H1 (cell line): ENCODE measurements around the gene IL1RL1. TPM values are rescaled to one million over a fixed set of nuclear protein-coding genes. Genes with fewer than 3 reads are reported as not detected.

ENCODE experiments used
- CTCF ChIA-PET: fragments of 300-600 bp; sonication (Branson Sonifier 250); formaldehyde crosslinking; loops from one replicate; lab custom pipeline; 2021; ENCODE audit not compliant: partially characterized antibody; lab: Charles Lee
- POLR2A ChIA-PET: fragments of 300-600 bp; sonication (Branson Sonifier 250); formaldehyde crosslinking; loops from one replicate; lab custom pipeline; 2021; ENCODE audit warnings: inconsistent platforms; ENCODE audit not compliant: partially characterized antibody; lab: Charles Lee
- DNase-seq, 2 experiments: peaks; one replicate each; pipeline versions ENCODE4 v3.0.0 to v3.0.0-alpha.2; 2010 to 2022; ENCODE audit warnings: low spot score in 2 of 2, low read depth in 1 of 2, mixed read lengths in 1 of 2
- FAIRE-seq: peaks from 2 replicates; lab custom pipeline; 2011; peaks lifted over from hg19 to GRCh38; lab: Jason Lieb, UNC
- H2AFZ ChIP-seq: 2 replicates; pipeline ENCODE4 v1.8.1; 2012; ENCODE audit warnings: low read length, inconsistent platforms
- H2AK5ac ChIP-seq: 2 replicates; pipeline ENCODE4 v1.6.1; 2013; ENCODE audit warnings: low read depth, low read length
- H2BK120ac ChIP-seq: replicated peaks from 2 replicates; pipeline ENCODE3; 2013; ENCODE audit warnings: low read depth, low read length, inconsistent platforms
- H2BK12ac ChIP-seq: 2 replicates; pipeline ENCODE4 v1.6.1; 2013; ENCODE audit warnings: low read depth, low read length
- H2BK15ac ChIP-seq: 2 replicates; pipeline ENCODE4 v1.6.1; 2013; ENCODE audit warnings: low read length
- H2BK20ac ChIP-seq: 2 replicates; pipeline ENCODE4 v1.6.1; 2013; ENCODE audit warnings: low read length
- H2BK5ac ChIP-seq: 2 replicates; pipeline ENCODE4 v1.6.1; 2013; ENCODE audit warnings: low read depth, low read length
- H3K14ac ChIP-seq: 2 replicates; pipeline ENCODE4 v1.6.1; 2013; ENCODE audit warnings: inconsistent platforms; ENCODE audit not compliant: insufficient read length
- H3K18ac ChIP-seq: 2 replicates; pipeline ENCODE4 v1.6.1; 2013; ENCODE audit warnings: low read length; ENCODE audit errors: extremely low read depth
- H3K23ac ChIP-seq: 2 replicates; pipeline ENCODE4 v1.6.1; 2013; ENCODE audit warnings: inconsistent platforms; ENCODE audit not compliant: insufficient read length
- H3K23me2 ChIP-seq: 2 replicates; pipeline ENCODE4 v1.6.1; 2013; ENCODE audit warnings: low read depth, low read length
- H3K27ac ChIP-seq: 2 replicates; pipeline ENCODE4 v1.6.1; 2011; ENCODE audit warnings: low read depth, low read length, inconsistent platforms
- H3K27me3 ChIP-seq, 4 experiments: replicated peaks in 1 of 4; 1 replicate in 1 of 4; 2 replicates in 3 of 4; pipeline versions ENCODE4 v1.6.1 to v1.8.1; 2011 to 2013; ENCODE audit warnings: low read length in 3 of 4, mild to moderate bottlenecking in 3 of 4, inconsistent platforms in 2 of 4, mixed read lengths in 2 of 4, moderate library complexity in 1 of 4; ENCODE audit not compliant: control insufficient read depth in 3 of 4, insufficient read depth in 3 of 4; ENCODE audit errors: extremely low read depth in 1 of 4
- H3K36me3 ChIP-seq, 4 experiments: 2 replicates each; pipeline versions ENCODE4 v1.6.1 to v1.8.1; 2011 to 2013; ENCODE audit warnings: mild to moderate bottlenecking in 4 of 4, low read length in 3 of 4, moderate library complexity in 2 of 4, control low read depth in 1 of 4, inconsistent platforms in 1 of 4; ENCODE audit not compliant: insufficient read depth in 4 of 4, control insufficient read depth in 2 of 4
- H3K4ac ChIP-seq: replicated peaks from 2 replicates; pipeline ENCODE3; 2013; ENCODE audit warnings: low read length, low read depth, mixed read lengths, inconsistent platforms; ENCODE audit not compliant: insufficient read length
- H3K4me1 ChIP-seq, 4 experiments: replicated peaks in 1 of 4; 1 replicate in 1 of 4; 2 replicates in 3 of 4; pipeline versions ENCODE4 v1.6.1 to v1.8.1; 2011 to 2013; ENCODE audit warnings: low read length in 3 of 4, inconsistent platforms in 2 of 4, mixed read lengths in 1 of 4; ENCODE audit not compliant: insufficient read depth in 4 of 4, control insufficient read depth in 3 of 4
- H3K4me2 ChIP-seq, 2 experiments: 2 replicates each; pipeline versions ENCODE4 v1.6.1 to v1.8.1; 2011 to 2013; ENCODE audit warnings: low read depth in 2 of 2, low read length in 2 of 2, control low read depth in 1 of 2, inconsistent platforms in 1 of 2, mild to moderate bottlenecking in 1 of 2; ENCODE audit not compliant: insufficient read depth in 1 of 2
- H3K4me3 ChIP-seq, 4 experiments: fragments of 200-600, 300-600 bp in 1 of 4; sonication (generic), shearing (Covaris generic), sonication (Bioruptor Twin) in 1 of 4; 2 replicates each; pipeline versions ENCODE4 v1.5.1 to v1.8.1; 2011 to 2016; ENCODE audit warnings: low read length in 4 of 4, low read depth in 3 of 4, control low read depth in 2 of 4, inconsistent platforms in 2 of 4, mild to moderate bottlenecking in 2 of 4, mixed read lengths in 1 of 4, moderate library complexity in 1 of 4; ENCODE audit not compliant: insufficient read depth in 2 of 4; ENCODE audit errors: extremely low read depth in 1 of 4
- H3K56ac ChIP-seq: replicated peaks from 2 replicates; pipeline ENCODE3; 2013; ENCODE audit warnings: low read depth, mild to moderate bottlenecking, mixed read lengths, low read length, inconsistent platforms; ENCODE audit not compliant: insufficient read length
- H3K79me1 ChIP-seq: 2 replicates; pipeline ENCODE4 v1.6.1; 2013; ENCODE audit warnings: low read depth, low read length, control low read depth
- H3K79me2 ChIP-seq, 2 experiments: 2 replicates each; pipeline versions ENCODE4 v1.6.1 to v1.8.1; 2012 to 2013; ENCODE audit warnings: low read length in 2 of 2, mild to moderate bottlenecking in 2 of 2, inconsistent platforms in 1 of 2; ENCODE audit not compliant: insufficient read depth in 2 of 2, control insufficient read depth in 1 of 2
- H3K9ac ChIP-seq, 4 experiments: replicated peaks in 1 of 4; 1 replicate in 1 of 4; 2 replicates in 3 of 4; pipeline versions ENCODE4 v1.6.1 to v1.8.1; 2011 to 2013; ENCODE audit warnings: low read depth in 3 of 4, low read length in 3 of 4, control low read depth in 2 of 4, mild to moderate bottlenecking in 2 of 4, moderate library complexity in 2 of 4, inconsistent platforms in 1 of 4; ENCODE audit errors: extremely low read depth in 1 of 4
- H3K9me3 ChIP-seq, 2 experiments: 2 replicates each; pipeline versions ENCODE4 v1.6.1 to v1.8.1; 2012 to 2013; ENCODE audit warnings: mild to moderate bottlenecking in 2 of 2, moderate library complexity in 2 of 2, control low read depth in 1 of 2, inconsistent platforms in 1 of 2, low read depth in 1 of 2, low read length in 1 of 2, mixed read lengths in 1 of 2; ENCODE audit not compliant: insufficient read depth in 2 of 2
- H4K20me1 ChIP-seq, 2 experiments: replicated peaks in 1 of 2; 2 replicates each; pipeline versions ENCODE3 to v1.8.1; 2011 to 2013; ENCODE audit warnings: inconsistent platforms in 2 of 2, low read length in 2 of 2, mild to moderate bottlenecking in 1 of 2; ENCODE audit not compliant: insufficient read depth in 2 of 2, control insufficient read depth in 1 of 2
- H4K5ac ChIP-seq: 2 replicates; pipeline ENCODE4 v1.6.1; 2013; ENCODE audit warnings: low read length, low read depth, mixed read lengths, inconsistent platforms; ENCODE audit not compliant: insufficient read length
- H4K8ac ChIP-seq: 2 replicates; pipeline ENCODE4 v1.8.0; 2013; ENCODE audit warnings: mild to moderate bottlenecking, moderate library complexity, low read length, inconsistent platforms; ENCODE audit not compliant: insufficient read depth; ENCODE audit errors: extremely low read depth
- H4K91ac ChIP-seq: replicated peaks from 2 replicates; pipeline ENCODE3; 2013; ENCODE audit warnings: low read length, mixed read lengths, inconsistent platforms; ENCODE audit not compliant: insufficient read length
- CHD1 ChIP-seq: IDR thresholded peaks from 2 replicates; pipeline ENCODE4 v1.6.1; 2012; ENCODE audit warnings: low read depth, low read length, improper control_type of control experiment
- CREB1 ChIP-seq: IDR thresholded peaks from 2 replicates; pipeline ENCODE4 v1.6.1; 2012; ENCODE audit warnings: inconsistent platforms
- CTBP2 ChIP-seq: IDR thresholded peaks from 2 replicates; pipeline ENCODE4 v1.7.0; 2011; ENCODE audit warnings: borderline replicate concordance, mild to moderate bottlenecking, moderate library complexity, mixed read lengths, low read length; ENCODE audit not compliant: insufficient read depth, insufficient read length
- CTCF ChIP-seq, 3 experiments: IDR thresholded peaks; 1 replicate in 2 of 3; 2 replicates in 1 of 3; pipeline versions ENCODE4 v1.5.1 to v1.6.1; 2011; ENCODE audit warnings: low read length in 3 of 3, mild to moderate bottlenecking in 3 of 3, inconsistent platforms in 2 of 3, low read depth in 1 of 3, moderate library complexity in 1 of 3; ENCODE audit not compliant: insufficient read depth in 1 of 3; ENCODE audit errors: control extremely low read depth in 1 of 3
- E2F6 ChIP-seq: IDR thresholded peaks from 2 replicates; pipeline ENCODE4 v1.6.1; 2012; ENCODE audit warnings: inconsistent platforms
- GTF2F1 ChIP-seq: IDR thresholded peaks from 2 replicates; pipeline ENCODE4 v1.6.1; 2012; ENCODE audit warnings: low read depth, low read length, improper control_type of control experiment, borderline replicate concordance
- RNF2 ChIP-seq: fragments of 200-900, 300-1000 bp; sonication (generic); IDR thresholded peaks from 2 replicates; pipeline ENCODE4 v1.7.1; 2016; ENCODE audit warnings: borderline replicate concordance, low read depth, mild to moderate bottlenecking, antibody characterized with exemption, low read length; ENCODE audit not compliant: poor library complexity, severe bottlenecking; ENCODE audit errors: missing control alignments
- RXRA ChIP-seq: IDR thresholded peaks from 2 replicates; pipeline ENCODE4 v1.6.1; 2011; ENCODE audit warnings: low read depth, mild to moderate bottlenecking, low read length, moderate library complexity; ENCODE audit not compliant: insufficient read depth
- SP1 ChIP-seq: IDR thresholded peaks from 2 replicates; pipeline ENCODE4 v1.6.1; 2011; ENCODE audit warnings: low read depth, low read length
- SP2 ChIP-seq: IDR thresholded peaks from 2 replicates; pipeline ENCODE4 v1.6.1; 2012; ENCODE audit warnings: mild to moderate bottlenecking, low read length, inconsistent platforms
- SRF ChIP-seq: IDR thresholded peaks from 2 replicates; pipeline ENCODE4 v1.6.1; 2011; ENCODE audit warnings: mild to moderate bottlenecking, low read depth, low read length, moderate library complexity
- WGBS, 2 experiments: shearing (Covaris generic) in 1 of 2; methylation state at CpG; one replicate each; pipeline versions ENCODE4 v1.1.6 to v1.1.7; 2013 to 2015; ENCODE audit warnings: low lambda C conversion rate in 2 of 2, mixed read lengths in 2 of 2, inconsistent platforms in 1 of 2, low coverage in 1 of 2, missing lambda C conversion rate in 1 of 2; ENCODE audit not compliant: insufficient replicate concordance in 2 of 2, insufficient coverage in 1 of 2, insufficient read length in 1 of 2; ENCODE audit errors: extremely low coverage in 1 of 2, missing lambda C conversion rate in 1 of 2; 5-methylcytosine and 5-hydroxymethylcytosine counted together
- polyA plus RNA-seq, 7 experiments: library from polyadenylated mRNA; depleted of rRNA in 3 of 7; stranded (reverse) in 5 of 7; unstranded in 2 of 7; fragments of >200 nt in 5 of 7; fragments of 200-250 nt in 2 of 7; gene quantifications; 1 replicate in 5 of 7; 2 replicates in 1 of 7; 4 replicates in 1 of 7; pipeline versions ENCODE4 v1.2.1 to v1.2.3, GENCODE V29; 2011 to 2013; ENCODE audit warnings: missing spikeins in 2 of 7, mixed read lengths in 2 of 7
- total RNA-seq: library from RNA; stranded (reverse); fragmentation: NEBNext Ultra II Directional; extraction: Animal tissue kit (Norgen Biotek cat#: 25700); gene quantifications from 2 replicates; pipeline ENCODE4 v1.2.1, GENCODE V29; 2021

Gene IL1RL1
- total and polyA plus RNA-seq, 2 of the 8 experiments (the other 6 are each of a cell fraction or from before 2014, with no cell fraction given) = not detected

DNA sequence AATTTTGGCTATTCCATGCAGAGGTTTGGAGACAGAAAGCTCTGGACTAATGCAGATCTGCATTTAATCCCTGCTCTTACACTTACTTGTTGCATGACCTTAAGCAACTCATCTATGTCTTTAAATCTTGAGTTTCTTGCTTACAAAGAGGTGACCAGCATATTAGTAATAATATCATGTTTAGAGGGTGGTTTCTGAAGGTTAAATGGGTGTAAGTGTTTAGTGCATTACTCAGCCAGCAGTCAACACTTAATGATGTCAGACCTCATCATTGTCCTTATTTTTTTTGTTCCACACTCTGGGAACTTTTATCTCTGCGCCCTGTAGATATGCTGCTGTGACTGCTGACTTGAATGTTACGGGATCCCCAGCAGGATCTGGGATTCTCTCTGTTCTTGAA, 1.7 kb downstream of the IL1RL1 start:
- H4K5ac ChIP-seq = no peak overlapping the region
- TF ChIP-seq CHD1 (no peak), E2F6 (no peak), GTF2F1 (no peak), RNF2 (no peak), CREB1 (no peak), CTCF (IDR thresholded peaks at IDR 0.05; ENCODE audit: control extremely low read depth in 1 of 3, insufficient read depth in 1 of 3, low read depth in 1 of 3, low read length in 3 of 3) (no peak), SRF (no peak), RXRA (no peak), SP2 (no peak), CTBP2 (no peak), SP1 (no peak)

More for the DNA sequence above, 1.7 kb downstream of the IL1RL1 start:
- H2AFZ ChIP-seq = no peak overlapping the region
- no peak overlapping the region for H3K4ac ChIP-seq
- H2BK20ac ChIP-seq = no peak overlapping the region
- ChIA-PET POLR2A (no interaction called here), CTCF (no interaction called here)
- no peak overlapping the region for H4K91ac ChIP-seq
- H3K23ac ChIP-seq = no peak overlapping the region
- H3K23me2 ChIP-seq = no peaks in the 10 kb centered on the region
- no peaks in the 10 kb centered on the region for H3K4me1 ChIP-seq
- WGBS, 2 experiments = 90% methylated on average over 2 of the region's 2 CpGs; no CpG with 5 or more reads in 1 of the 2 experiments
- H2BK15ac ChIP-seq = no peak overlapping the region
- no peak for DNase-seq
- H3K56ac ChIP-seq = no peak overlapping the region
- H3K36me3 ChIP-seq = no peaks in the 10 kb centered on the region
- H3K9me3 ChIP-seq = no peaks in the 10 kb centered on the region
- H3K14ac ChIP-seq = no peak overlapping the region
- H2BK120ac ChIP-seq = no peak overlapping the region
- H3K4me3 ChIP-seq = no peak overlapping the region
- no peaks in the 10 kb centered on the region for H4K20me1 ChIP-seq
- no peak overlapping the region for H3K18ac ChIP-seq
- H2AK5ac ChIP-seq = no peak overlapping the region
- FAIRE-seq = no peak
- no peaks in the 10 kb centered on the region for H3K27me3 ChIP-seq
- H3K4me2 ChIP-seq = no peak overlapping the region
- H3K79me1 ChIP-seq = no peaks in the 10 kb centered on the region
- H2BK5ac ChIP-seq = no peak overlapping the region
- H3K79me2 ChIP-seq = no peaks in the 10 kb centered on the region
- no peak overlapping the region for H3K9ac ChIP-seq
- H4K8ac ChIP-seq = no peak overlapping the region
- no peak overlapping the region for H2BK12ac ChIP-seq
- no peak overlapping the region for H3K27ac ChIP-seq
